ENCODE results near the gene CMSS1.

DNA sequence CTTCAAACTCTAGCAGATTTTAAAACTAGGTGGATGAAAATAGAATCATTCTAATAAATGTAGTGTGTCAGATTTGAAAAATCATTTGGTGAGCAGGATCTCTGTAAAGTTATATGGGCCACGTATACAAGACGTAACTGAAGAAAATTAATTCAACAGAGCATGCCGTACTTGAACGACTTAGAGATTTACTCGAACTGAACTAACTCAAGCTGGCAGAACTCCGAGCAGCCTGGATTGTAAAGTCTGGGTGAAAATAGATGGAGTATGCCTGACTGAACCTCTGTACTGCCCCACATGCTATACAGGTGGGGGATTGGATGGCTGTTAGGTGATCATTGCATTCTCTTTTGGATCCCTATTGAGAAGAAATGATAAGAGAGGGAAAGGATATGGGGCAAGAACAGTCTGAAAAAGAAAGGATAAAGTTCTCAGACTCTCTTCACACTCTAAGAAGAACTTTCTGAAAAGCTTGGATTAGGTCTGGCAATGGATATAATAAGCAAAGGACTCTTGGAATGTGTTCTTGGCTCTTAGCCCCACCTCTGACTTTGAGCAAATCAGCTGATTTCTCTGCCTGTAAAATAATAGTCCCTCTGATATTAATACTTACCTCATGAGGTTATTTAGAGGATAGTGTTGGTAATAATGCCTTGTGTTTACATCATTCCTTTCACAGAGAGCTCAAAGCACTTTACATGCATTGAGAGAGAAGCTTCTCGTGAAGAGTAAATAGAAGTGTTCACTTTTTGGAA lies 149.2 kb downstream of the CMSS1 start:
- TF ChIP-seq CTCF (IDR thresholded peaks at IDR 0.05 in 2 of 3, conservative IDR thresholded peaks at IDR 0.05 in 1 of 3; ENCODE audit: borderline replicate concordance in 1 of 3, insufficient read depth in 1 of 3, low read depth in 2 of 3, low read length in 2 of 3) (no peak), JUND (IDR thresholded peaks at IDR 0.05) (no peak), MAX (IDR thresholded peaks at IDR 0.05) (no peak)
- TF ChIP-seq, protein P1, sequence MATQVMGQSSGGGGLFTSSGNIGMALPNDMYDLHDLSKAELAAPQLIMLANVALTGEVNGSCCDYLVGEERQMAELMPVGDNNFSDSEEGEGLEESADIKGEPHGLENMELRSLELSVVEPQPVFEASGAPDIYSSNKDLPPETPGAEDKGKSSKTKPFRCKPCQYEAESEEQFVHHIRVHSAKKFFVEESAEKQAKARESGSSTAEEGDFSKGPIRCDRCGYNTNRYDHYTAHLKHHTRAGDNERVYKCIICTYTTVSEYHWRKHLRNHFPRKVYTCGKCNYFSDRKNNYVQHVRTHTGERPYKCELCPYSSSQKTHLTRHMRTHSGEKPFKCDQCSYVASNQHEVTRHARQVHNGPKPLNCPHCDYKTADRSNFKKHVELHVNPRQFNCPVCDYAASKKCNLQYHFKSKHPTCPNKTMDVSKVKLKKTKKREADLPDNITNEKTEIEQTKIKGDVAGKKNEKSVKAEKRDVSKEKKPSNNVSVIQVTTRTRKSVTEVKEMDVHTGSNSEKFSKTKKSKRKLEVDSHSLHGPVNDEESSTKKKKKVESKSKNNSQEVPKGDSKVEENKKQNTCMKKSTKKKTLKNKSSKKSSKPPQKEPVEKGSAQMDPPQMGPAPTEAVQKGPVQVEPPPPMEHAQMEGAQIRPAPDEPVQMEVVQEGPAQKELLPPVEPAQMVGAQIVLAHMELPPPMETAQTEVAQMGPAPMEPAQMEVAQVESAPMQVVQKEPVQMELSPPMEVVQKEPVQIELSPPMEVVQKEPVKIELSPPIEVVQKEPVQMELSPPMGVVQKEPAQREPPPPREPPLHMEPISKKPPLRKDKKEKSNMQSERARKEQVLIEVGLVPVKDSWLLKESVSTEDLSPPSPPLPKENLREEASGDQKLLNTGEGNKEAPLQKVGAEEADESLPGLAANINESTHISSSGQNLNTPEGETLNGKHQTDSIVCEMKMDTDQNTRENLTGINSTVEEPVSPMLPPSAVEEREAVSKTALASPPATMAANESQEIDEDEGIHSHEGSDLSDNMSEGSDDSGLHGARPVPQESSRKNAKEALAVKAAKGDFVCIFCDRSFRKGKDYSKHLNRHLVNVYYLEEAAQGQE (IDR thresholded peaks at IDR 0.05; ENCODE audit: low read depth), result no peak
